Epidermal melanocyte (primary cell): ENCODE results near the gene CRYL1.

Experiments
- DNase-seq: peaks from one replicate; pipeline ENCODE4 v3.0.0; 2011; ENCODE audit warnings: low spot score; ENCODE audit not compliant: insufficient read length

CRYL1 gene

GRCh38 chr13:20495087-20496023 is 30.3 kb downstream of the CRYL1 start:
- DNase-seq, result peak; percentile 64

GRCh38 chr13:20494656-20495055 is 31.0 kb downstream of the CRYL1 start:
- DNase-seq, result no peak

GRCh38 chr13:20492641-20493040 is 33.0 kb downstream of the CRYL1 start:
- no peak for DNase-seq

GRCh38 chr13:20491926-20492435 is 33.7 kb downstream of the CRYL1 start:
- DNase-seq, result no peak

GRCh38 chr13:20489185-20489820 is 36.4 kb downstream of the CRYL1 start:
- DNase-seq, result no peak

GRCh38 chr13:20487927-20488326 is 37.7 kb downstream of the CRYL1 start:
- DNase-seq, result no peak

GRCh38 chr13:20482787-20483186 is 42.9 kb downstream of the CRYL1 start:
- DNase-seq, result no peak

- DNase-seq, result no peak
These were observed 43.3 kb downstream of the CRYL1 start for GRCh38 chr13:20482275-20482761.

- no peak for DNase-seq
These were observed 48.3 kb downstream of the CRYL1 start for GRCh38 chr13:20477394-20477793.

GRCh38 chr13:20475927-20476691 is 49.5 kb downstream of the CRYL1 start:
- DNase-seq, result no peak

GRCh38 chr13:20474515-20474914 is 51.1 kb downstream of the CRYL1 start:
- DNase-seq, result no peak

- no peak for DNase-seq
These were observed 51.8 kb downstream of the CRYL1 start for GRCh38 chr13:20473888-20474287.

- no peak for DNase-seq
These were observed 52.5 kb downstream of the CRYL1 start for GRCh38 chr13:20473139-20473538.

GRCh38 chr13:20472531-20472930 is 53.1 kb downstream of the CRYL1 start:
- no peak for DNase-seq

GRCh38 chr13:20470136-20470535 is 55.5 kb downstream of the CRYL1 start:
- DNase-seq, result no peak

GRCh38 chr13:20466371-20466770 is 59.3 kb downstream of the CRYL1 start:
- DNase-seq, result no peak

- no peak for DNase-seq
These were observed 60.3 kb downstream of the CRYL1 start for GRCh38 chr13:20465218-20465879.

GRCh38 chr13:20462921-20463320 is 62.7 kb downstream of the CRYL1 start:
- DNase-seq, result no peak

- DNase-seq, result no peak
These were observed 63.1 kb downstream of the CRYL1 start for GRCh38 chr13:20462533-20462915.

- DNase-seq, result no peak
These were observed 63.7 kb downstream of the CRYL1 start for GRCh38 chr13:20461860-20462532.

- DNase-seq, result no peak
These were observed 64.2 kb downstream of the CRYL1 start for GRCh38 chr13:20461481-20461859.
